HepG2 (cell line): ENCODE data around the gene NAV2. TPM values are rescaled to one million over a fixed set of nuclear protein-coding genes. Genes with fewer than 3 reads are reported as not detected.

Experiments used
- BCLAF1 ChIP-seq: fragments of 450-650 bp; IDR thresholded peaks from 2 replicates; pipeline ENCODE4 v1.6.1; 2017; ENCODE audit warnings: mild to moderate bottlenecking
- NFRKB ChIP-seq: fragments of 450-650 bp; IDR thresholded peaks from 2 replicates; pipeline ENCODE4 v1.6.1; 2017
- PHF21A ChIP-seq: sonication (generic); formaldehyde crosslinking; IDR thresholded peaks from 2 replicates; pipeline ENCODE4 v1.5.0; 2020; ENCODE audit warnings: mild to moderate bottlenecking, missing genetic modification reagents
- SNAPC4 ChIP-seq: sonication (generic); formaldehyde crosslinking; IDR thresholded peaks from 2 replicates; pipeline ENCODE4 v1.4.0; 2020; ENCODE audit warnings: mild to moderate bottlenecking, missing genetic modification reagents
- TARDBP ChIP-seq: sonication (generic); formaldehyde crosslinking; IDR thresholded peaks from 2 replicates; pipeline ENCODE4 v1.8.0; 2022; ENCODE audit warnings: mild to moderate bottlenecking, missing genetic modification reagents
- ZBTB10 ChIP-seq: sonication (generic); formaldehyde crosslinking; IDR thresholded peaks from 2 replicates; pipeline ENCODE4 v1.4.0; 2020; ENCODE audit warnings: missing genetic modification reagents, borderline replicate concordance
- polyA plus RNA-seq, 8 experiments: library from polyadenylated mRNA; depleted of rRNA in 3 of 8; stranded (reverse) in 7 of 8; unstranded in 1 of 8; fragments of >200 nt; fragmentation: Illumina TruSeq in 4 of 8; extraction: Trizol in 4 of 8; gene quantifications; 2 replicates each; pipeline versions ENCODE4 v1.2.1 to v1.2.3, GENCODE V29; 2011 to 2016; ENCODE audit warnings: low read depth in 4 of 8, missing spikeins in 1 of 8, mixed read lengths in 1 of 8; ENCODE audit not compliant: insufficient read depth in 1 of 8
- total RNA-seq, 5 experiments: library from RNA; depleted of rRNA; stranded (reverse); fragments of >200 nt; fragmentation: Illumina TruSeq; extraction: Trizol; gene quantifications; 2 replicates each; pipeline ENCODE4 v1.2.3, GENCODE V29; 2016; ENCODE audit warnings: low read depth in 1 of 5

The NAV2 gene
- total and polyA plus RNA-seq, 2 of the 13 experiments (the other 11 are each of a cell fraction or from before 2014, with no cell fraction given) = 9.3 to 34.6 TPM

GRCh38 chr11:19933801-19934488, 221.3 kb downstream of the NAV2 start (continued):
- TF ChIP-seq BCLAF1 (no peak), NFRKB (no peak), PHF21A (CRISPR knock-in tag) (no peak), SNAPC4 (CRISPR knock-in tag) (no peak), ZBTB10 (CRISPR knock-in tag) (no peak), TARDBP (CRISPR knock-in tag) (no peak)
